ENCODE results near the gene PGK2. TPM values are rescaled to one million over a fixed set of nuclear protein-coding genes. Genes with fewer than 3 reads are reported as not detected.

Gene PGK2
- total and polyA plus RNA-seq, 2 experiments from 2014 or later = not detected

Other genes starting within 250 kb of the PGK2 start
- 4.0 and 5.2 TPM in 2 replicates for gene C6orf141, start 236.6 kb downstream of the PGK2 start, total RNA-seq (2014; rRNA removed; shearing (Covaris generic))
- gene C6orf141, start 236.6 kb downstream of the PGK2 start, polyA plus RNA-seq (2016; fragmentation: Nextera tagmentation; extraction: Ambion mirVana) = 6.4 and 7.2 TPM in 2 replicates
- not detected in 2 replicates for gene RHAG, start 150.4 kb downstream of the PGK2 start, total RNA-seq (2014; rRNA removed; shearing (Covaris generic))
- not detected in 2 replicates for gene RHAG, start 150.4 kb downstream of the PGK2 start, polyA plus RNA-seq (2016; fragmentation: Nextera tagmentation; extraction: Ambion mirVana)
- gene CRISP2, start 73.7 kb downstream of the PGK2 start, total RNA-seq (2014; rRNA removed; shearing (Covaris generic)) = 0.50 and 0.63 TPM in 2 replicates
- 1.1 and 1.2 TPM in 2 replicates for gene CRISP2, start 73.7 kb downstream of the PGK2 start, polyA plus RNA-seq (2016; fragmentation: Nextera tagmentation; extraction: Ambion mirVana)
- gene CRISP3, start 42.9 kb downstream of the PGK2 start, total RNA-seq (2014; rRNA removed; shearing (Covaris generic)) = not detected in 2 replicates
- gene CRISP3, start 42.9 kb downstream of the PGK2 start, polyA plus RNA-seq (2016; fragmentation: Nextera tagmentation; extraction: Ambion mirVana) = not detected in 2 replicates
- gene CRISP1, start 79.2 kb upstream of the PGK2 start, total RNA-seq (2014; rRNA removed; shearing (Covaris generic)) = not detected in 2 replicates
- gene CRISP1, start 79.2 kb upstream of the PGK2 start, polyA plus RNA-seq (2016; fragmentation: Nextera tagmentation; extraction: Ambion mirVana) = not detected in 2 replicates
- gene DEFB114, start 176.9 kb upstream of the PGK2 start, total RNA-seq (2014; rRNA removed; shearing (Covaris generic)) = not detected in 2 replicates
- gene DEFB114, start 176.9 kb upstream of the PGK2 start, polyA plus RNA-seq (2016; fragmentation: Nextera tagmentation; extraction: Ambion mirVana) = not detected in 2 replicates
- not detected in 2 replicates for gene DEFB113, start 182.3 kb upstream of the PGK2 start, total RNA-seq (2014; rRNA removed; shearing (Covaris generic))
- not detected in 2 replicates for gene DEFB113, start 182.3 kb upstream of the PGK2 start, polyA plus RNA-seq (2016; fragmentation: Nextera tagmentation; extraction: Ambion mirVana)
- gene DEFB110, start 234.7 kb upstream of the PGK2 start, total RNA-seq (2014; rRNA removed; shearing (Covaris generic)) = not detected in 2 replicates
- gene DEFB110, start 234.7 kb upstream of the PGK2 start, polyA plus RNA-seq (2016; fragmentation: Nextera tagmentation; extraction: Ambion mirVana) = not detected in 2 replicates

All from GM23338 (cell line).